Left hindlimb (tissue), 1 donor: Measurements from ENCODE around the gene EFNA3.

ENCODE experiments used
- DNase-seq: peaks from one replicate; pipeline ENCODE4 v3.0.0-alpha.2; 2018

EFNA3 gene

GRCh38 chr1:155068599-155068998, 10.0 kb upstream of the EFNA3 start:
- no peak for DNase-seq

- no peak for DNase-seq
Measured at GRCh38 chr1:155069551-155070157, 9.0 kb upstream of the EFNA3 start.

GRCh38 chr1:155070158-155070621, 8.4 kb upstream of the EFNA3 start:
- DNase-seq = no peak

DNA sequence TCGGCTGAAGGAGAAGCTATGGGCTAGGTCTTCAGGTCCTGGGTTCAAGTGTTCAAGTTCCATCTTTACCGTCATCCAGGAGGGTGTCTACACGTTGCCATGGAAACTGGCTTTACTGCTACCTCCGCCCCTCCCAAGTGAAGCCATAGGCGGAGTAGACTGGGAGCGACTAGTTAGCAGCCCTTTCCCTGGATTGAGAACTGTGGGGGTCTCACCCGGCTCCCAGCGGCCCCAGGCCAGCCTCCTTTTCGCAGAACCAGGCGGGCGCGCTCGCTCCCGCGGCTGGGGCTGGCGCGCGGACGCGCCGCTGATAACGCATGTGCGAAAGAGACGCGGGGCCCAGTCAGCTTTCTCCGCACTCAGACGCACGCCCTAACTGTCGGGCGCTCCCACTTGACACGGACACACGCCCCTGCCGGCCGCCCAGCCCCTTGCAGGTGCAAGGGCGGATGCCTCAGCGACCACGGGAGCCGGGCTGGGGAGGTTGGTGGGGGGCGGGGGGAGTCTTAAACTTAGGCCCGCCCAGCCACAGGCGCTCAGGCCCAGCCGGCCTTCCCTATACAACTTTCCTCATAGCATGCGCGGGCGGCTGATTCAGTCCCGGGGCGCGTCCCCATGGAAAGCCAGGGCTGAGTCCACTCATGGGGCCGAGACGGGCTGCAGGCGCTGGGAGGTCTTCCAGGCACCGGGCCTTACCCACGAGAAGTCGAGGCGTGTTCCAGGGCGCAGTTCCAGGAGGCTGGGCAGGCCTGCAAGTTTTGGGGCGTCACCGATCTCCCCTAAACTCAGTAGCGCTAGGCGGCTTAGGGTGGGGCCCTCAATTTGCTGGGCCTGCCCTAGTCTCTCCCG, 7.7 kb upstream of the EFNA3 start:
- DNase-seq = peak; percentile 80

DNA sequence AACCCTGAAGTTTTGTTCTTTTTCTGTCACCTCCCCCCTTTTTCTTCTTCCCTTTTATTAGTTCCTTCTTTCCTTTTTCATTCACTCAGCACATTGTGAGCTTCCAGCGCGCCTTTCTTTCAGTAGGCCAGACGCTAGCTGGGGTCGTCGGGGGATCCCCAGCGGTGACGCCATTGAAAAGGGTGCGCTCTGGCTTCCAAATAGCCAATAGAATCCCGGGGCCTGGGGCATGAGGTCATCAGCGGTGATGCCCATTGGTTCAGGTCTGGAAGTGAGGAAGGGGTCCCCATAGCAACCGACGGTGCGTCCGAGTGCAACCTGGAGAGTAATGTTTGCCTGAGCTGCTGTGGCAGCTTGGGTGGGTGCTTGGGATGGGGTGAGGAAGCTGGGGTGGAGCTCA, 6.9 kb upstream of the EFNA3 start:
- DNase-seq = no peak

DNA sequence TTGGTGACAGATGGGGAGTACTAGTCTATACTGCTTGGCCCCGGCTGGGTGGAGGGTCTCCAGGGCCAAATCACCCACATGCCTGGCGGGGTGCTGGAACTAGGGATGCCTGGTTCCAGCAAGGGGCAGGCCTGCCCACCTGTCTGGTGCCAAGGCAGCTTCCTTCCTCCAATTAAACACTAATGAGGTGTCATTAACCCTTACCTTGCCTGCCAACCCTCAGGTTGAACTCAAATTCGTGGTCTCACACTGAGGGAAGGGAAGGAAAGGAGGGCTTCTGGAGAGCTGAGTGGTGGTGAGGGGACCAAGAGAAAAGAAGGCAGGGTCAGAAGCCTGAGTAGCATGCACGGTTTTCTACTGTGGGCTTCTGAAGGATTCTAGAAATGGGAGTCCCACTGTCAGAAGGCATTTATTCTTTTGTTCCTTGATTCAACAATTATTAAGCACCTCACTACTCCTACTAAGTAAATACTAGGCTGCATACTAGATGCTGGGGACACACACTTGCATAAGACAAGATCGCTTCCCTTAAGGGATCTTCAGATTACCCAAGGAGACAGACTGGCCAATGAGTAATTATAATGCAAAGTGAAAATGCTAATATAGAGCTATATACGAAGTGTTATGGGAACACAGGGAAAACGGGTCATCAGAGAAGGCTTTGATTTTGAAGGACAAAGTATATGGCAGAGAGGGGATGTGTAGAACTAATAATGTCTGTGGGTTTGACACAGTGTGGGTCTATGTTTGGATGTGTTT, 5.9 kb upstream of the EFNA3 start:
- peak; percentile 23 for DNase-seq

- DNase-seq = peak; percentile 18
Measured at GRCh38 chr1:155073377-155074242, 5.0 kb upstream of the EFNA3 start.

GRCh38 chr1:155075535-155075934, 3.1 kb upstream of the EFNA3 start:
- peak; percentile 15 for DNase-seq

DNA sequence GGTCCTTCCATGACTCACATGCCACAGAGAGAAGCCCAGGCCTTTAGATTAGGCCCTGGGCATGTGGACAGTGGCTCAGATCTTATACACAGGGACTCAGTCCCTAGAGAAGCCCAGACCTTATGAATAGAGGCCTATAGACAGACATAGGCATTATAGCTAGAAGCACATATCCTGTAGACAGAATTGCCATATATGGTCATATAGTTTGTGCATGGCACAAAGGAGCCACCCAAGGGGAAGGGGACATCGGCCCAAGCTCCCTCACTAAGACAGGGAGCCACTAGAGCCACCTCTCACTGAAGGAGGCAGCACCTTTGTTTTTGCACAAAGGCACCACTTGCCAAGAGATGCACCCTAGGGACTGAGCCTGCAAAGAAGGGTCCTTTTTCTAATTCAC, 2.3 kb upstream of the EFNA3 start:
- DNase-seq = no peak

DNA sequence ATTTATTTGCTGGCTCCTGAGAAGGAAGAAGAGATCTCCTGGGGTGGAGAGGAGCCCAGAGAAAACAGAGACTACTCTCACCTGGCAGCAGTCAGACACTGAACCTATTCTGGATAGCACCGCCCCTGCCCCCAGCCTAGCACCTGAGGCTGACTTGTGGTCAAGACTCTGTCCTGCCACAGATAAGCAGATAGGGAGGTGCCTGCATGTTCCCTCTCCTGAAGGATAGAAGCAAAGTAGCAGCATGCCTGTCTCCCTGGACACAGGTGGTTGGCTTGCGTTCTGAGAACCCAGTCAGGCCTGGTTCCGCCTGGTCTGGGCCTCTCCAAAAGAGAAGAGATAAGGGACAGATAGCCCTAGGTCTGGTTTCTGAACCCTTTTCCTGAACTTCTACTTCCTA, 1.3 kb upstream of the EFNA3 start:
- no peak for DNase-seq

GRCh38 chr1:155077758-155078445, 735 bp upstream of the EFNA3 start:
- DNase-seq = peak; percentile 23

- DNase-seq = peak; percentile 46
Measured at GRCh38 chr1:155079210-155079486, 511 bp downstream of the EFNA3 start.

- peak; percentile 40 for DNase-seq
Measured at GRCh38 chr1:155079487-155080311, 1.1 kb downstream of the EFNA3 start.

GRCh38 chr1:155080312-155081228, 1.9 kb downstream of the EFNA3 start:
- peak; percentile 52 for DNase-seq

DNA sequence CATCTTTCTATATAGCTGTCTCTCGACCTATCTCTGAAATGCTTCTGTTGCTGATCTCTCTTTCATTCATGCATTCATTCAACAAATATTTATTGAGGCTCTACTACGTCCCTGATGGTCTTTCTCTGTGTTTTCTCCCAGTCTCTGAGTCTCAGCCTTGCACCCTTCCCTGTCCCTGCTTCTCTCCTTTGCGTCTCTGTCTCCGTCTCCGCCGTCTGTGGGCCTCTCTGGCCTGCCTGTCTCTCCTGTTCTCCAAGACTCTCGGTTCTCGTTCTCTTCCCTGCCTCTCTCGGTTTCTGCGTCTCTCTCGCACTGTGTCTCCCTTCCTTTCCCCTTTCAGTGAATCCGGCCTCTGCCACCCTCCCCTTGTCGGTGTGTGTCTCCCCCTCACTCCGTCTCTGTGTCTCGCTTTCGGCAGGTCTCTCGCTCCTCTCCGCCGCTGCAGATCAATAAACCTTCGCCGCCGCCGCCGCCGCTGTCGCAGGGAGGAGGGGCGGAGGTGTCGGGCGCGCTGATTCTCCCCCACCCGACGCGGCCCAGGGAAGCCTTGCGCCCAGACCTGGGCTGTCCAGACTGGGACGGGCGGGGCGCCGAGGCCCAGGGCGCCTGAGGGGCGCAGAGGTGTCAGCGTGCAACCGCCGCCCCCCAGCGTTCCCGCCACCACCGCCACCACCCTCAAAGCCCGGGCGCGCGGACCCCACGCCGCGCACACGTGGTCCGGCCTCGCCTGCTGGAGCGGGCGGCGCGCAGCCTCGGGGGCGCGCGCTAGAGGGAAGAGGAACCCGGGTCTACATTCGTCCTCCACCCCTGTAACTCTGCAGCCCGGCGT, 3.0 kb downstream of the EFNA3 start:
- peak; percentile 36 for DNase-seq

DNA sequence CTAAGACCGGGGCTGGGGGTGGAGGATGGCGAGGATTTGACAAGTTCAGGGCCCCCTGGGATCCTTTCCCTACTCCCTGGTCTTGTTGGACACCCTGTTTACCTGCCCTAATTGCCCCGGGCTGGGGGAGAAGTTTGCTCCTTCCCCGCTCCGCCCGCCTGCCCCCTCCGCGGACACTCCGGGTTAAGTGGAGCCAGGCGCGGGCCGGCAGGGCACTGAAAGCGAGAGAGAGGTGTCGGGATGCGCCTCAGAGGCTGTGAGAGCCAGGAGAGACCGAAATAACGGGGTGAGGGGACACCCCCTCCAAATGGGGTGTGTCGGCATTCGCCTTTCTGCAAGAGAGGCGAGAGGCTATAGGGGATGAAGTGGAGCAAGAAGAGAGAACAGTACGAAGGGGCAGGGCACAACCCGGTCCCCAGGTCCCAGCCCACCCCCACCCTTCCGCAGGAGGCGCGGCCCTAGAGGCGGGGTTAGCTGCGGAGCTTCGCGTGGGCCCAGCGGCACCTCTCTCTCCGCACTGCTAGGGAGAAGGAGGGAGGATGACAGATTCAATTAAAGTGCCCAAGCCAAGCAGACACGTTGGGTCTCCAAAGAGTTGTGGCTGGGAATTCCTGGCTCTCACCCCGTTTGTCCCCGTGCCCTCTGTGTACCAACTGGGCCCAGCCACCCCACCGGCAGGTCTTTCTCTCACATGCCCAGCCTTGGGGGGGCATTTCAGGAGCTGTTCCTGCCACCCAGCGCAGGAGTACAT, 3.8 kb downstream of the EFNA3 start:
- DNase-seq = peak; percentile 39

DNA sequence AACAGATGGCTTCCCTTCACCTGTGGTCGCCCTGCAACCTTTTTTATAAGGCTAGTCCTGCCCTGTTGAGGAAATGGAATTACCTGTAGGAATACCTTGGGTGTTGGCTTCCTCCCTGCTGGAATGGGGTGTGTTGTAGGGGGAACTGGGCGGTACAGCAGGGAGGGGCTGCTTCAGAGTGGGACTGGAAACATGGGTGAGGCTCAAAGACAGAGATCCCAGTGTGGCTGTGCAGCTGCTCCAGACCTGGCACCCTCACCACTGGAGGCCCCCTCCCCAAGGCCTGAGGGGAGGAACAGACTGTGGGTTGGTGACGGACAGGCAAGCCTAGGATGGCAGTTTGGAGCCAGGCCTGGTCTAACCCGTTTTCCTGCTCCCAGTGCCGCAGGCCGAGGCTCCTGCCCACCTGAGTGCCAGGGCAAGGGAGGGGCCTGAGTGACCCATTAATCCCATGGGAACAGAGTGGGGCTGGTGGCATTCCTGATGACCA, 4.5 kb downstream of the EFNA3 start:
- peak; percentile 38 for DNase-seq
